K562 (cell line): ENCODE data around the gene GPRC5A. TPM values are rescaled to one million over a fixed set of nuclear protein-coding genes. Genes with fewer than 3 reads are reported as not detected.

Experiments
- ATAC-seq: fragments of 200-7000 bp; cut with Tn5 transposase; 3 replicates; pipeline ENCODE4 v1.9.1; 2020; ENCODE audit warnings: moderate library complexity
- BruUV-seq: library from RNA; stranded (reverse); fragments of 400-500 nt; replicated peaks from 2 replicates; lab custom pipeline; 2021; lab: Mats Ljungman, UMichigan
- CTCF ChIA-PET: fragments of 300-600 bp; formaldehyde crosslinking; extraction: SDS; loops from one replicate; lab custom pipeline; 2021; ENCODE audit warnings: low intra/inter-chr PET ratio; lab: Yijun Ruan, JAX
- POLR2A ChIA-PET: fragments of 300-600, 350-650 bp; sonication (Branson Sonifier 250); formaldehyde crosslinking; extraction: SDS; loops from one replicate; lab custom pipeline; 2021; ENCODE audit warnings: antibody characterized with exemption, inconsistent platforms; lab: Yijun Ruan, JAX
- DNase-seq, 4 experiments: peaks; one replicate each; pipeline versions ENCODE4 v3.0.0 to v3.0.0-alpha.2; 2011 to 2018; ENCODE audit warnings: low spot score in 3 of 4, mixed read lengths in 3 of 4; ENCODE audit errors: extremely low read depth in 1 of 4
- FAIRE-seq: peaks from 2 replicates; lab custom pipeline; 2011; peaks lifted over from hg19 to GRCh38; lab: Jason Lieb, UNC
- H2AFZ ChIP-seq: 2 replicates; pipeline ENCODE4 v1.6.0; 2011; ENCODE audit warnings: low read depth, low read length, control low read depth, inconsistent platforms
- H3K27ac ChIP-seq: fragments of 200-600 bp; 3 replicates; pipeline ENCODE4 v1.8.0; 2011; ENCODE audit warnings: low read depth, mild to moderate bottlenecking, control low read depth, inconsistent platforms, low read length, moderate library complexity, mixed read lengths; ENCODE audit errors: extremely low read depth
- H3K27me3 ChIP-seq, 2 experiments: fragments of 300-600 bp in 1 of 2; 2 replicates in 1 of 2; 3 replicates in 1 of 2; pipeline versions ENCODE4 v1.6.0 to v1.8.0; 2011; ENCODE audit warnings: inconsistent platforms in 2 of 2, low read length in 2 of 2, mild to moderate bottlenecking in 1 of 2, mixed read lengths in 1 of 2, moderate library complexity in 1 of 2; ENCODE audit not compliant: control insufficient read depth in 2 of 2, insufficient read depth in 2 of 2
- H3K36me3 ChIP-seq: fragments of 300-600 bp; 3 replicates; pipeline ENCODE4 v1.8.0; 2011; ENCODE audit warnings: mild to moderate bottlenecking, low read length, inconsistent platforms; ENCODE audit not compliant: control insufficient read depth, insufficient read depth
- H3K4me1 ChIP-seq, 2 experiments: fragments of 200-600 bp in 1 of 2; replicated peaks in 1 of 2; 2 replicates in 1 of 2; 3 replicates in 1 of 2; pipeline versions ENCODE4 v1.5.1 to v1.8.0; 2011; ENCODE audit warnings: inconsistent platforms in 2 of 2, low read length in 2 of 2, mild to moderate bottlenecking in 1 of 2, mixed read lengths in 1 of 2, moderate library complexity in 1 of 2; ENCODE audit not compliant: control insufficient read depth in 2 of 2, insufficient read depth in 2 of 2
- H3K4me2 ChIP-seq: 2 replicates; pipeline ENCODE4 v1.6.1; 2011; ENCODE audit warnings: low read length, control low read depth, inconsistent platforms, mixed read lengths; ENCODE audit not compliant: insufficient read depth
- H3K4me3 ChIP-seq: fragments of 200-600 bp; sonication (generic), shearing (Covaris generic); 2 replicates; pipeline ENCODE4 v1.5.1; 2016; ENCODE audit warnings: control low read depth, inconsistent platforms
- H3K79me2 ChIP-seq: fragments of 200-600 bp; 3 replicates; pipeline ENCODE4 v1.8.0; 2011; ENCODE audit warnings: low read length, inconsistent platforms; ENCODE audit not compliant: control insufficient read depth, insufficient read depth
- H3K9ac ChIP-seq, 2 experiments: 2 replicates each; pipeline versions ENCODE4 v1.6.0 to v1.6.1; 2011; ENCODE audit warnings: low read depth in 2 of 2, low read length in 2 of 2, control low read depth in 1 of 2, inconsistent platforms in 1 of 2, mild to moderate bottlenecking in 1 of 2, mixed read lengths in 1 of 2; ENCODE audit not compliant: insufficient read depth in 1 of 2
- H3K9me1 ChIP-seq: one replicate; pipeline ENCODE4 v1.6.0; 2011; ENCODE audit warnings: inconsistent platforms, mild to moderate bottlenecking, low read length, moderate library complexity; ENCODE audit not compliant: control insufficient read depth, insufficient read depth
- H3K9me3 ChIP-seq: replicated peaks from 2 replicates; pipeline ENCODE4 v1.5.1; 2011; ENCODE audit warnings: low read depth, low read length, inconsistent platforms; ENCODE audit not compliant: control insufficient read depth, insufficient read depth
- H4K20me1 ChIP-seq: replicated peaks from 2 replicates; pipeline ENCODE4 v1.6.1; 2011; ENCODE audit warnings: low read length, inconsistent platforms, mixed read lengths; ENCODE audit not compliant: control insufficient read depth, insufficient read depth
- C11orf30 ChIP-seq: fragments of 450-650 bp; IDR thresholded peaks from 2 replicates; pipeline ENCODE4 v1.6.1; 2016; ENCODE audit warnings: low read depth, mild to moderate bottlenecking
- SIX5 ChIP-seq, 2 experiments: IDR thresholded peaks; 2 replicates each; pipeline ENCODE4 v1.6.1; 2011; ENCODE audit warnings: low read length in 2 of 2, borderline replicate concordance in 1 of 2, low read depth in 1 of 2, mild to moderate bottlenecking in 1 of 2, moderate library complexity in 1 of 2; ENCODE audit not compliant: insufficient read depth in 1 of 2
- ZNF134 ChIP-seq: fragments of 250-450 bp; sonication (Bioruptor Pico); conservative IDR thresholded peaks from 2 replicates; pipeline ENCODE4 v1.4.0; 2020
- ZNF217 ChIP-seq: sonication (generic); formaldehyde crosslinking; IDR thresholded peaks from 2 replicates; pipeline ENCODE4 v1.8.0; 2022; ENCODE audit warnings: mild to moderate bottlenecking, missing genetic modification reagents
- ZNF316 ChIP-seq: fragments of 450-650 bp; IDR thresholded peaks from 2 replicates; pipeline ENCODE4 v1.6.1; 2016
- WGBS: fragments of 100-300 bp; shearing (Covaris generic); methylation state at CpG from one replicate; pipeline ENCODE4 v1.1.6; 2016; ENCODE audit warnings: low coverage, mixed read lengths; ENCODE audit not compliant: insufficient coverage; ENCODE audit errors: missing lambda C conversion rate; 5-methylcytosine and 5-hydroxymethylcytosine counted together
- in situ Hi-C: fragments of 300-500 bp; cut with MboI; formaldehyde crosslinking; loops from 4 replicates; pipeline ENCODE4 v1.15.0; 2018; ENCODE audit warnings: inconsistent platforms, mixed read lengths
- intact Hi-C: fragments of 100-400 bp; cut with micrococcal nuclease; formaldehyde crosslinking; loops from 2 replicates; pipeline ENCODE4 v1.14.2; 2022
- polyA plus RNA-seq, 8 experiments: library from polyadenylated mRNA; depleted of rRNA in 4 of 8; stranded (reverse) in 5 of 8; unstranded in 3 of 8; fragments of >200 nt; fragmentation: Nextera tagmentation in 2 of 8; fragmentation: Illumina TruSeq in 1 of 8; extraction: Ambion mirVana in 2 of 8; extraction: Trizol in 1 of 8; gene quantifications; 2 replicates each; pipeline versions ENCODE4 v1.2.1 to v1.2.3, GENCODE V29; 2011 to 2014; ENCODE audit warnings: inconsistent platforms in 1 of 8, missing spikeins in 1 of 8
- total RNA-seq, 7 experiments: library from RNA; depleted of rRNA in 6 of 7; stranded (reverse); fragments of >200 nt in 6 of 7; fragmentation: Illumina TruSeq in 2 of 7; extraction: Trizol in 2 of 7; gene quantifications; 2 replicates each; pipeline versions ENCODE4 v1.2.1 to v1.2.3, GENCODE V29; 2011 to 2021; ENCODE audit warnings: low replicate concordance in 1 of 7
- TF ChIP-seq, protein P1 (sequence below): sonication (generic); formaldehyde crosslinking; IDR thresholded peaks from 2 replicates; pipeline ENCODE4 v1.8.0; 2022; ENCODE audit warnings: mild to moderate bottlenecking, missing genetic modification reagents

GPRC5A gene
- total and polyA plus RNA-seq, 9 of the 15 experiments (the other 6 are each of a cell fraction or from before 2014, with no cell fraction given) = 0.01 to 0.64 (median 0.08) TPM; not detected in 6

DNA sequence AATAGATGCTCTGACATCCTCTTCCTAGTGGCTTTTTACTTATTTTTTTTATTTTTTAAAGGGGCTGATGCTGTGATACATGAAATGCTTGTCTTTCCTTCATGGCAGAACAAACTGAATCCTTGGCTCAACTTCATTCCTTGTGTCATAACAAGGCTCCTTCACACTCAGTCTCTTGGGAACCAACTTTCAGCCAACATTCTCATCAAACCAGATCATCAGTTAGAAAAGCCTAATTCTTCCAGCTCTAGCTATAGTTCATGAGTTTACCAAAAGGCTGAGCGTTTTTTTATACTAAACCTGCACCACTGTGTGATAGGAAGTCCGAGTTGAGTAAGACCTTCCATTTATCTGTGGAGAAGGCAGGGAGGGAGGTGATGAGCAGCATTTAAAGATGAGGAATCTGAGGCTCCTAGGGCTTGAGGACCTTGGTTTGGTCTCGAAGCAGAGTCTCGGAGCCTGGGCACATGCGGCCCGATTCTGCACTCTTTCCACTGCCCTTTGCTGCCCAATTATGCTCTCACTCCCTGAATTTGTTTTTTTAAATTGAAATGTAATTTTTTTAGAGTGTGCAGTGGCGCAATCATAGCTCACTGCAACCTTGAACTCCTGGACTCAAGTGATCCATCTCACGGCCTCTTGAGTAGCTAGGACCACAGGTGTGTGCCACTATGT, 52.4 kb downstream of the GPRC5A start:
- Histone ChIP-seq H2AFZ (no peak overlapping the region), H3K4me3 (no peak overlapping the region), H3K9ac (no peak overlapping the region), H3K27me3 (no peaks in the 10 kb centered on the region), H3K9me1 (no peaks in the 10 kb centered on the region), H3K27ac (no peak overlapping the region), H3K79me2 (no peaks in the 10 kb centered on the region), H3K9me3 (no peaks in the 10 kb centered on the region), H4K20me1 (no peaks in the 10 kb centered on the region), H3K4me2 (no peak overlapping the region), H3K36me3 (no peaks in the 10 kb centered on the region; the same call in 1 of the 3 replicates), H3K4me1 (no peaks in the 10 kb centered on the region; a peak in 3 of 5 replicates)
- in situ Hi-C loops (no loop called here), intact Hi-C loops (no loop called here)
- ChIA-PET CTCF (no interaction called here), POLR2A (no interaction called here)
- no TSS peak for BruUV-seq
- ATAC-seq = no peak
- no peak for DNase-seq
- WGBS = 43% methylated on average over 3 of the region's 8 CpGs
- TF ChIP-seq ZNF217 (CRISPR knock-in tag) = no peak
- no peak for TF ChIP-seq ZNF134 (CRISPR knock-in tag)
- no peak for TF ChIP-seq SIX5 (IDR thresholded peaks at IDR 0.05; ENCODE audit: borderline replicate concordance in 1 of 2, insufficient read depth in 1 of 2, low read depth in 1 of 2, low read length in 2 of 2)
- no peak for FAIRE-seq

DNA sequence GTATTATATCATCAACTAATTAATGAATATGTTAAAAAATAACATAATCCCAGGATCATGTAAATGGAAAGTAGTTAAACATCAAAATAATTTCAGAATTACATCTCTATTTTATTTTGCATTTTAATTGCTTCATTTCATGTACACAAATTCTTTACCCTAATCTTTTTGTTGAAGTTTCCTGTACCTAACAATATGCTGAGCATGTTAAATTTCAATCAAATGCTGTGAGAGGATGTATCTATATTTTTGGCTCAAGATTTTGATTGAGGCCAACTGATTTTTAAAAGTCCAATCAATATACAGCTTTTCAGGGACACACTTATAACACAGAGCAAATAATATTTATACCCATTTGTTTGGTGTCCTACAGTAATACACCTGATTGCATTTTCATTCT, 54.2 kb downstream of the GPRC5A start:
- FAIRE-seq (no peak), ATAC-seq (no peak), DNase-seq (no peak)
- no peaks in the 10 kb centered on the region for H3K4me1 ChIP-seq
- H3K4me3 ChIP-seq = no peak overlapping the region
- H3K27me3 ChIP-seq = no peaks in the 10 kb centered on the region
- no peak overlapping the region for H3K9ac ChIP-seq
- no peaks in the 10 kb centered on the region for H3K9me3 ChIP-seq
- no peak overlapping the region for H2AFZ ChIP-seq
- H3K9me1 ChIP-seq = no peaks in the 10 kb centered on the region
- ChIA-PET CTCF (no interaction called here), POLR2A (no interaction called here)
- no peaks in the 10 kb centered on the region for H3K79me2 ChIP-seq
- 0 out of 2 replicates have a peak, but pooled peaks have one; percentile 32 for TF ChIP-seq C11orf30
- TF ChIP-seq, protein P1, sequence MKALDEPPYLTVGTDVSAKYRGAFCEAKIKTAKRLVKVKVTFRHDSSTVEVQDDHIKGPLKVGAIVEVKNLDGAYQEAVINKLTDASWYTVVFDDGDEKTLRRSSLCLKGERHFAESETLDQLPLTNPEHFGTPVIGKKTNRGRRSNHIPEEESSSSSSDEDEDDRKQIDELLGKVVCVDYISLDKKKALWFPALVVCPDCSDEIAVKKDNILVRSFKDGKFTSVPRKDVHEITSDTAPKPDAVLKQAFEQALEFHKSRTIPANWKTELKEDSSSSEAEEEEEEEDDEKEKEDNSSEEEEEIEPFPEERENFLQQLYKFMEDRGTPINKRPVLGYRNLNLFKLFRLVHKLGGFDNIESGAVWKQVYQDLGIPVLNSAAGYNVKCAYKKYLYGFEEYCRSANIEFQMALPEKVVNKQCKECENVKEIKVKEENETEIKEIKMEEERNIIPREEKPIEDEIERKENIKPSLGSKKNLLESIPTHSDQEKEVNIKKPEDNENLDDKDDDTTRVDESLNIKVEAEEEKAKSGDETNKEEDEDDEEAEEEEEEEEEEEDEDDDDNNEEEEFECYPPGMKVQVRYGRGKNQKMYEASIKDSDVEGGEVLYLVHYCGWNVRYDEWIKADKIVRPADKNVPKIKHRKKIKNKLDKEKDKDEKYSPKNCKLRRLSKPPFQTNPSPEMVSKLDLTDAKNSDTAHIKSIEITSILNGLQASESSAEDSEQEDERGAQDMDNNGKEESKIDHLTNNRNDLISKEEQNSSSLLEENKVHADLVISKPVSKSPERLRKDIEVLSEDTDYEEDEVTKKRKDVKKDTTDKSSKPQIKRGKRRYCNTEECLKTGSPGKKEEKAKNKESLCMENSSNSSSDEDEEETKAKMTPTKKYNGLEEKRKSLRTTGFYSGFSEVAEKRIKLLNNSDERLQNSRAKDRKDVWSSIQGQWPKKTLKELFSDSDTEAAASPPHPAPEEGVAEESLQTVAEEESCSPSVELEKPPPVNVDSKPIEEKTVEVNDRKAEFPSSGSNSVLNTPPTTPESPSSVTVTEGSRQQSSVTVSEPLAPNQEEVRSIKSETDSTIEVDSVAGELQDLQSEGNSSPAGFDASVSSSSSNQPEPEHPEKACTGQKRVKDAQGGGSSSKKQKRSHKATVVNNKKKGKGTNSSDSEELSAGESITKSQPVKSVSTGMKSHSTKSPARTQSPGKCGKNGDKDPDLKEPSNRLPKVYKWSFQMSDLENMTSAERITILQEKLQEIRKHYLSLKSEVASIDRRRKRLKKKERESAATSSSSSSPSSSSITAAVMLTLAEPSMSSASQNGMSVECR (CRISPR knock-in tag) = no peak
- TF ChIP-seq ZNF316 = peak; percentile 64
- H3K4me2 ChIP-seq = no peak overlapping the region
- intact Hi-C loops (no loop called here), in situ Hi-C loops (no loop called here)
- H3K27ac ChIP-seq = no peak overlapping the region
- BruUV-seq = no TSS peak
- peaks cover 9% of the 10 kb centered on the region; the same call in 2 of the 3 replicates for H3K36me3 ChIP-seq
- H4K20me1 ChIP-seq = no peaks in the 10 kb centered on the region
